OCI-LY1 (cell line): Measurements from ENCODE around the gene GRK1.

ENCODE experiments used
- H2AFZ ChIP-seq: fragments of 200-600 bp; sonication (generic), shearing (Covaris generic); 2 replicates; pipeline ENCODE4 v1.6.0; 2014; ENCODE audit warnings: antibody characterized with exemption, mild to moderate bottlenecking, low read length
- H3F3A ChIP-seq: fragments of 200-600 bp; sonication (generic), shearing (Covaris generic); 2 replicates; pipeline ENCODE4 v1.6.0; 2014; ENCODE audit warnings: mild to moderate bottlenecking, antibody characterized with exemption, low read length, moderate library complexity; ENCODE audit not compliant: insufficient read depth
- H3K27ac ChIP-seq: fragments of 200-600 bp; sonication (generic); 2 replicates; pipeline ENCODE4 v1.5.1; 2014; ENCODE audit warnings: low read length, mixed run types, mild to moderate bottlenecking, low read depth; ENCODE audit not compliant: poor library complexity, severe bottlenecking
- H3K27me3 ChIP-seq: fragments of 200-600 bp; sonication (generic); 2 replicates; pipeline ENCODE4 v1.6.0; 2014; ENCODE audit warnings: antibody characterized with exemption, mild to moderate bottlenecking, low read length, moderate library complexity; ENCODE audit not compliant: insufficient read depth
- H3K36me3 ChIP-seq: fragments of 200-600 bp; sonication (generic); 2 replicates; pipeline ENCODE4 v1.6.1; 2014; ENCODE audit warnings: mild to moderate bottlenecking, antibody characterized with exemption, low read length, moderate library complexity, mixed read lengths; ENCODE audit not compliant: insufficient read depth
- H3K4me1 ChIP-seq: fragments of 200-600 bp; sonication (generic); 2 replicates; pipeline ENCODE4 v1.5.1; 2014; ENCODE audit warnings: mild to moderate bottlenecking, low read length, moderate library complexity; ENCODE audit not compliant: insufficient read depth, severe bottlenecking
- H3K4me2 ChIP-seq: fragments of 200-600 bp; sonication (generic), shearing (Covaris generic); 2 replicates; pipeline ENCODE4 v1.6.1; 2014; ENCODE audit warnings: low read length
- H3K4me3 ChIP-seq: fragments of 200-600 bp; sonication (generic); 2 replicates; pipeline ENCODE4 v1.5.1; 2014; ENCODE audit warnings: low read length, low read depth, mild to moderate bottlenecking, mixed read lengths; ENCODE audit not compliant: poor library complexity, severe bottlenecking
- H3K79me2 ChIP-seq: fragments of 200-600 bp; shearing (Covaris generic); 2 replicates; pipeline ENCODE4 v1.6.1; 2016; ENCODE audit warnings: mixed run types, low read length, mixed read lengths; ENCODE audit not compliant: insufficient read depth
- H3K9ac ChIP-seq: fragments of 200-600 bp; sonication (generic), shearing (Covaris generic); 2 replicates; pipeline ENCODE4 v1.6.1; 2014; ENCODE audit warnings: mild to moderate bottlenecking, low read length, mixed read lengths
- H3K9me2 ChIP-seq: fragments of 200-600 bp; sonication (generic), shearing (Covaris generic); 2 replicates; pipeline ENCODE4 v1.6.1; 2014; ENCODE audit warnings: low read depth, mild to moderate bottlenecking, low read length, mixed read lengths
- H3K9me3 ChIP-seq: fragments of 200-600 bp; shearing (Covaris generic); 2 replicates; pipeline ENCODE4 v1.6.1; 2014; ENCODE audit warnings: low read length, mixed read lengths
- H4K20me1 ChIP-seq: fragments of 200-600 bp; sonication (generic), shearing (Covaris generic); 2 replicates; pipeline ENCODE4 v1.6.0; 2016; ENCODE audit warnings: mild to moderate bottlenecking, low read length; ENCODE audit not compliant: insufficient read depth
- EZH2 ChIP-seq: fragments of 200-600 bp; sonication (generic), shearing (Covaris generic); IDR thresholded peaks from 2 replicates; pipeline ENCODE4 v1.8.0; 2017; ENCODE audit warnings: borderline replicate concordance, mixed run types, mild to moderate bottlenecking, antibody characterized with exemption, low read length, moderate library complexity, mixed read lengths
- TF ChIP-seq, protein P1 (sequence below): fragments of 200-600 bp; sonication (generic), shearing (Covaris generic); IDR thresholded peaks from 2 replicates; pipeline ENCODE4 v1.5.1; 2017; ENCODE audit warnings: mild to moderate bottlenecking, antibody characterized with exemption, low read length, moderate library complexity, mixed read lengths

The GRK1 gene

DNA sequence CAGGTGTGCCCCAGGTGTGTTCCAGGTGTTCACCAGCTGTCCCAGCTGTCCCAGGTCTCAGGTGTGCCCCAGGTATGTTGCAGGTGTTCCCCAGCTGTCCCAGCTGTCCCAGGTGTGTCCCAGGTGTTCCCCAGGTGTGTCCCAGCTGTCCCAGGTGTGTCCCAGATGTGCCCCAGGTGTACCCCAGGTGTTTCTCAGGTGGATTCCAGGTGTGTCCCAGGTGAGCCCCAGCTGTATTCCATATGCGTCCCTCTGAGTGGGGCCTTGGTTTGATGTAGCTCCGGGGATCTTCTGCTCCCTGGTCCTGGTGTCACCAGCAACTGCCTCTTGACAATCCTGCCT is 719 bp upstream of the GRK1 start:
- Histone ChIP-seq H3K4me2 (no peak overlapping the region), H3K4me3 (no peak overlapping the region), H4K20me1 (no peaks in the 10 kb centered on the region), H3K4me1 (no peaks in the 10 kb centered on the region), H2AFZ (no peak overlapping the region), H3K36me3 (no peaks in the 10 kb centered on the region), H3K27ac (no peak overlapping the region), H3F3A (no peaks in the 10 kb centered on the region), H3K9me3 (peaks cover 10% of the 10 kb centered on the region; the same call in 1 of the 2 replicates), H3K9ac (no peak overlapping the region), H3K79me2 (no peaks in the 10 kb centered on the region), H3K9me2 (no peaks in the 10 kb centered on the region), H3K27me3 (no peaks in the 10 kb centered on the region; the same call in 1 of the 2 replicates)
- no peak for TF ChIP-seq EZH2
- TF ChIP-seq, protein P1, sequence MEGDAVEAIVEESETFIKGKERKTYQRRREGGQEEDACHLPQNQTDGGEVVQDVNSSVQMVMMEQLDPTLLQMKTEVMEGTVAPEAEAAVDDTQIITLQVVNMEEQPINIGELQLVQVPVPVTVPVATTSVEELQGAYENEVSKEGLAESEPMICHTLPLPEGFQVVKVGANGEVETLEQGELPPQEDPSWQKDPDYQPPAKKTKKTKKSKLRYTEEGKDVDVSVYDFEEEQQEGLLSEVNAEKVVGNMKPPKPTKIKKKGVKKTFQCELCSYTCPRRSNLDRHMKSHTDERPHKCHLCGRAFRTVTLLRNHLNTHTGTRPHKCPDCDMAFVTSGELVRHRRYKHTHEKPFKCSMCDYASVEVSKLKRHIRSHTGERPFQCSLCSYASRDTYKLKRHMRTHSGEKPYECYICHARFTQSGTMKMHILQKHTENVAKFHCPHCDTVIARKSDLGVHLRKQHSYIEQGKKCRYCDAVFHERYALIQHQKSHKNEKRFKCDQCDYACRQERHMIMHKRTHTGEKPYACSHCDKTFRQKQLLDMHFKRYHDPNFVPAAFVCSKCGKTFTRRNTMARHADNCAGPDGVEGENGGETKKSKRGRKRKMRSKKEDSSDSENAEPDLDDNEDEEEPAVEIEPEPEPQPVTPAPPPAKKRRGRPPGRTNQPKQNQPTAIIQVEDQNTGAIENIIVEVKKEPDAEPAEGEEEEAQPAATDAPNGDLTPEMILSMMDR, result no peak

DNA sequence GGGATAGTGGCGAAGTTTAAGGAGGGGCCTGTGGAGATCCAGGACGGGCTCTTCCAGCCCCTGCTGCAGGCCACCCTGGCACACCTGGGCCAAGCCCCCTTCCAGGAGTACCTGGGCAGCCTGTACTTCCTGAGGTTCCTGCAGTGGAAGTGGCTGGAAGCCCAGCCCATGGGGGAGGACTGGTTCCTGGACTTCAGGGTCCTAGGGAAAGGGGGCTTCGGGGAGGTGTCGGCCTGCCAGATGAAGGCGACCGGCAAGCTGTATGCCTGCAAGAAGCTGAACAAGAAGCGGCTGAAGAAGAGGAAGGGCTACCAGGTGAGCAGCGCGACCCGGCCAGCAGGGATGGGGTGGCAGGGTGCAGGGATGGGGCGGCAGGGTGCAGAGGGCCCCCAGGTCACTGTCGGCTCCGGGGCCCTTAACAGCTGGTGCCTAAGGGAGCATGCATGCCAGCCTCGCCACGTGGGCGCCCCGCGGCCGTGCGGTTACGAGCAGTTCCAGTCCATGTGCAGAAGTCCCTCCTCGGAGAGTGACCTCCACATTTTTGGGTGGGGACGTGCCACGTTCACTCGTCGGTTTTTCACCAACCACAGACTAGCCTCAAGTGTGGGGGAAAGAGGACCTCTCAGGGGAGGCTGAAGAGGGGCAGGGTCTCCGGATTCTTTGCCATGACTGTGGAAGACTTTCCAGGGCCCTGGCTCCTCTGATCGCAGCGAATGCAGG is 912 bp downstream of the GRK1 start:
- Histone ChIP-seq H3K9me2 (no peaks in the 10 kb centered on the region), H3K79me2 (no peaks in the 10 kb centered on the region), H3K4me2 (no peak overlapping the region), H3K9me3 (no peaks in the 10 kb centered on the region), H3F3A (no peaks in the 10 kb centered on the region), H3K27me3 (no peaks in the 10 kb centered on the region; the same call in 1 of the 2 replicates), H3K4me1 (no peaks in the 10 kb centered on the region), H3K9ac (no peak overlapping the region), H3K36me3 (no peaks in the 10 kb centered on the region), H4K20me1 (no peaks in the 10 kb centered on the region), H2AFZ (no peak overlapping the region), H3K27ac (no peak overlapping the region), H3K4me3 (no peak overlapping the region)
- no peak for TF ChIP-seq EZH2
- TF ChIP-seq, protein P1, result no peak

DNA sequence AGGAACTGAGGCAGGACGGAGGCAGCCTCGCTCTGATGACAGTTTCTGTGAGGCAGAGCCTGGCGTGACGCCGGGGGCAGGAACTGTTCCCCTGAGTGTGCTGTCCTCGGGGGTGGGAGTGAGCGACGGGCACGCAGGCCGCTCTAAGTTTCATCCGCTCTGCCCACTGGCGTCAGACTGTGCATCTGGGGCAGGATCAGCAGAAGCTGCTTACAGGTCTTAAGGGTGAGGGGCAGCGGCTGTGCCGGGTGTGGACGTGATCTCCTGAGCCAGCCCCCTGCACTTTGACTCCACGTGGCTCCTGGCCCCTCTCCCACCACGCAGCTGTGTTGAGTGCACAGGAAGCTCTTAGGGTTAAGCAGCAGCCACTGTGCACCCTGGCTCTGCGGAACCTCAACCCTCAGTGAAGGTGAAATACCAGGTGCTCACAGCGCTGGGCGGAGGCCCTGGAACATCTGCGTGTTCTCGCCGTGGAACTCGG is 1.5 kb downstream of the GRK1 start:
- no peaks in the 10 kb centered on the region for H3K79me2 ChIP-seq
- no peak overlapping the region for H3K4me2 ChIP-seq
- H3K9ac ChIP-seq, result no peak overlapping the region
- no peak overlapping the region for H2AFZ ChIP-seq
- H3K4me1 ChIP-seq, result no peaks in the 10 kb centered on the region
- H4K20me1 ChIP-seq, result no peaks in the 10 kb centered on the region
- no peak overlapping the region for H3K4me3 ChIP-seq
- H3K27ac ChIP-seq, result no peak overlapping the region
- no peaks in the 10 kb centered on the region; the same call in 1 of the 2 replicates for H3K27me3 ChIP-seq
- TF ChIP-seq, protein P1, result no peak
- no peak for TF ChIP-seq EZH2
- H3K9me2 ChIP-seq, result no peaks in the 10 kb centered on the region
- no peaks in the 10 kb centered on the region for H3F3A ChIP-seq
- H3K36me3 ChIP-seq, result no peaks in the 10 kb centered on the region
- H3K9me3 ChIP-seq, result no peaks in the 10 kb centered on the region
